ENCODE measurements around the gene CDH20.

CDH20 gene

GRCh38 chr18:61420218-61420885, 87.1 kb downstream of the CDH20 start:
- ATAC-seq (replicated peaks) (no peak), DNase-seq (no peak)

GRCh38 chr18:61426492-61427053, 93.3 kb downstream of the CDH20 start:
- H3K4me3 Mint-ChIP-seq, result no peak overlapping the region
- no peaks in the 10 kb centered on the region for H3K9me3 Mint-ChIP-seq
- H3K4me1 Mint-ChIP-seq, result no peaks in the 10 kb centered on the region
- H3K27ac Mint-ChIP-seq, result no peak overlapping the region
- H3K27me3 Mint-ChIP-seq, result peaks cover 0 to 9% of the 10 kb centered on the region in 2 donors
- no peaks in the 10 kb centered on the region for H3K36me3 Mint-ChIP-seq
- no peak for ATAC-seq (replicated peaks)
- no peak for DNase-seq

More at GRCh38 chr18:61420218-61420885, 87.1 kb downstream of the CDH20 start:
- Mint-ChIP-seq H3K4me3 (no peak overlapping the region), H3K27me3 (no peaks in the 10 kb centered on the region), H3K36me3 (no peaks in the 10 kb centered on the region), H3K4me1 (no peaks in the 10 kb centered on the region), H3K27ac (no peak overlapping the region), H3K9me3 (no peaks in the 10 kb centered on the region)

- ATAC-seq (replicated peaks), result no peak
- DNase-seq, result no peak
- H3K4me1 Mint-ChIP-seq, result no peaks in the 10 kb centered on the region
- no peaks in the 10 kb centered on the region for H3K36me3 Mint-ChIP-seq
- no peaks in the 10 kb centered on the region for H3K9me3 Mint-ChIP-seq
- peaks cover 0 to 9% of the 10 kb centered on the region in 2 donors for H3K27me3 Mint-ChIP-seq
- H3K27ac Mint-ChIP-seq, result no peak overlapping the region
- H3K4me3 Mint-ChIP-seq, result no peak overlapping the region
Measured at GRCh38 chr18:61428266-61428665, 95.0 kb downstream of the CDH20 start.

- no peaks in the 10 kb centered on the region for H3K36me3 Mint-ChIP-seq
- ATAC-seq (replicated peaks) (no peak), DNase-seq (no peak)
- no peak overlapping the region for H3K27ac Mint-ChIP-seq
- no peaks in the 10 kb centered on the region for H3K9me3 Mint-ChIP-seq
- H3K27me3 Mint-ChIP-seq, result peaks cover 0 to 9% of the 10 kb centered on the region in 2 donors
- H3K4me3 Mint-ChIP-seq, result no peak overlapping the region
- no peaks in the 10 kb centered on the region for H3K4me1 Mint-ChIP-seq
Measured at GRCh38 chr18:61432590-61432989, 99.4 kb downstream of the CDH20 start.

GRCh38 chr18:61435064-61435652, 101.9 kb downstream of the CDH20 start:
- Mint-ChIP-seq H3K36me3 (no peaks in the 10 kb centered on the region), H3K4me1 (no peaks in the 10 kb centered on the region), H3K4me3 (no peak overlapping the region), H3K27me3 (no peaks in the 10 kb centered on the region), H3K9me3 (peaks cover 0 to under 1% of the 10 kb centered on the region in 2 donors), H3K27ac (no peak overlapping the region)
- DNase-seq, result no peak
- ATAC-seq (replicated peaks), result peak; percentile 39 to 60

- Mint-ChIP-seq H3K9me3 (peaks cover 7 to 11% of the 10 kb centered on the region in 2 donors), H3K4me1 (peaks cover 2 to 6% of the 10 kb centered on the region in 2 donors), H3K4me3 (no peak overlapping the region), H3K27ac (no peak overlapping the region), H3K27me3 (peaks cover 0 to 4% of the 10 kb centered on the region in 2 donors), H3K36me3 (no peaks in the 10 kb centered on the region)
- ATAC-seq (replicated peaks), result no peak
- no peak for DNase-seq
Measured at GRCh38 chr18:61443081-61443725, 110.0 kb downstream of the CDH20 start.

GRCh38 chr18:61448316-61448715, 115.1 kb downstream of the CDH20 start:
- H3K4me1 Mint-ChIP-seq, result peaks cover 6 to 19% of the 10 kb centered on the region in 2 donors
- H3K36me3 Mint-ChIP-seq, result no peaks in the 10 kb centered on the region
- no peak overlapping the region for H3K27ac Mint-ChIP-seq
- H3K4me3 Mint-ChIP-seq, result no peak overlapping the region
- ATAC-seq (replicated peaks), result peak; percentile 91 to 93
- DNase-seq, result no peak
- H3K9me3 Mint-ChIP-seq, result peaks cover 7 to 11% of the 10 kb centered on the region in 2 donors
- peaks cover 0 to 4% of the 10 kb centered on the region in 2 donors for H3K27me3 Mint-ChIP-seq

GRCh38 chr18:61459896-61460648, 126.8 kb downstream of the CDH20 start:
- Mint-ChIP-seq H3K27me3 (peaks cover 0 to 10% of the 10 kb centered on the region in 2 donors), H3K27ac (no peak overlapping the region), H3K4me1 (no peaks in the 10 kb centered on the region), H3K4me3 (no peak overlapping the region), H3K9me3 (peaks cover 0 to 2% of the 10 kb centered on the region in 2 donors), H3K36me3 (no peaks in the 10 kb centered on the region)
- DNase-seq (no peak), ATAC-seq (replicated peaks) (no peak)

GRCh38 chr18:61464551-61465142, 131.4 kb downstream of the CDH20 start:
- H3K27me3 Mint-ChIP-seq, result no peaks in the 10 kb centered on the region
- H3K27ac Mint-ChIP-seq, result no peak overlapping the region
- H3K36me3 Mint-ChIP-seq, result no peaks in the 10 kb centered on the region
- no peaks in the 10 kb centered on the region for H3K4me1 Mint-ChIP-seq
- H3K4me3 Mint-ChIP-seq, result no peak overlapping the region
- ATAC-seq (replicated peaks), result no peak
- H3K9me3 Mint-ChIP-seq, result peaks cover 0 to 2% of the 10 kb centered on the region in 2 donors
- no peak for DNase-seq

- Mint-ChIP-seq H3K27ac (no peak overlapping the region), H3K9me3 (no peaks in the 10 kb centered on the region), H3K36me3 (no peaks in the 10 kb centered on the region), H3K4me1 (no peaks in the 10 kb centered on the region), H3K4me3 (no peak overlapping the region), H3K27me3 (no peaks in the 10 kb centered on the region)
- ATAC-seq (replicated peaks), result no peak
- no peak for DNase-seq
Measured at GRCh38 chr18:61466736-61467135, 133.5 kb downstream of the CDH20 start.

- Mint-ChIP-seq H3K4me3 (no peak overlapping the region), H3K9me3 (no peaks in the 10 kb centered on the region), H3K36me3 (no peaks in the 10 kb centered on the region), H3K27me3 (peaks cover 5 to 7% of the 10 kb centered on the region in 2 donors), H3K4me1 (no peaks in the 10 kb centered on the region), H3K27ac (no peak overlapping the region)
- no peak for ATAC-seq (replicated peaks)
- no peak for DNase-seq
Measured at GRCh38 chr18:61470031-61470674, 136.9 kb downstream of the CDH20 start.

GRCh38 chr18:61471541-61471940, 138.3 kb downstream of the CDH20 start:
- Mint-ChIP-seq H3K9me3 (no peaks in the 10 kb centered on the region), H3K4me3 (no peak overlapping the region), H3K4me1 (no peaks in the 10 kb centered on the region), H3K36me3 (no peaks in the 10 kb centered on the region), H3K27me3 (peaks cover 12% of the 10 kb centered on the region in 2 donors), H3K27ac (no peak overlapping the region)
- no peak for DNase-seq
- ATAC-seq (replicated peaks), result no peak

- H3K27me3 Mint-ChIP-seq, result peaks cover 12% of the 10 kb centered on the region in 2 donors
- no peak overlapping the region for H3K4me3 Mint-ChIP-seq
- H3K4me1 Mint-ChIP-seq, result no peaks in the 10 kb centered on the region
- H3K27ac Mint-ChIP-seq, result no peak overlapping the region
- no peaks in the 10 kb centered on the region for H3K36me3 Mint-ChIP-seq
- no peak for DNase-seq
- no peak for ATAC-seq (replicated peaks)
- H3K9me3 Mint-ChIP-seq, result no peaks in the 10 kb centered on the region
Measured at GRCh38 chr18:61471942-61472341, 138.7 kb downstream of the CDH20 start.
